SU-DHL-6 (cell line): ENCODE results near the gene C9orf78.

Experiments used
- CTCF ChIP-seq: fragments of 200-600 bp; sonication (generic); IDR thresholded peaks from one replicate; pipeline ENCODE4 v1.5.1; 2017; ENCODE audit warnings: antibody characterized with exemption, mild to moderate bottlenecking, low read length, moderate library complexity; ENCODE audit not compliant: insufficient read depth, poor library complexity, severe bottlenecking
- EZH2phosphoT487 ChIP-seq: fragments of 200-600 bp; sonication (generic), shearing (Covaris generic); conservative IDR thresholded peaks from 2 replicates; pipeline ENCODE4 v1.6.1; 2018; ENCODE audit warnings: mild to moderate bottlenecking, antibody characterized with exemption, low read length, moderate library complexity, mixed read lengths

GRCh38 chr9:129875687-129876395 lies 40.8 kb upstream of the C9orf78 start:
- TF ChIP-seq CTCF, result no peak
- TF ChIP-seq EZH2phosphoT487, result no peak
